HFFc6 (cell line): Measurements from ENCODE around the gene RBFOX1. TPM values are rescaled to one million over a fixed set of nuclear protein-coding genes. Genes with fewer than 3 reads are reported as not detected.

Source experiments
- DNase-seq: peaks from one replicate; pipeline ENCODE4 v3.0.0-alpha.2; 2018
- H3K27ac Mint-ChIP-seq: 2 replicates; pipeline ENCODE4 v1.8.0; 2020; ENCODE audit warnings: mild to moderate bottlenecking, mixed read lengths
- H3K27me3 Mint-ChIP-seq: 2 replicates; pipeline ENCODE4 v1.8.0; 2021; ENCODE audit warnings: mild to moderate bottlenecking, moderate library complexity, mixed read lengths; ENCODE audit not compliant: insufficient read depth
- H3K36me3 Mint-ChIP-seq: 2 replicates; pipeline ENCODE4 v1.8.0; 2021; ENCODE audit warnings: low read depth, mixed read lengths
- H3K4me1 Mint-ChIP-seq: 2 replicates; pipeline ENCODE4 v1.8.0; 2020; ENCODE audit warnings: low read depth, mixed read lengths
- H3K4me3 Mint-ChIP-seq: 2 replicates; pipeline ENCODE4 v1.8.0; 2020; ENCODE audit warnings: mild to moderate bottlenecking, moderate library complexity, mixed read lengths
- H3K9me3 Mint-ChIP-seq: 2 replicates; pipeline ENCODE4 v1.8.0; 2020; ENCODE audit warnings: mild to moderate bottlenecking, mixed read lengths
- CTCF ChIP-seq: fragments of 200-600 bp; sonication (generic); IDR thresholded peaks from 2 replicates; pipeline ENCODE4 v1.5.0; 2021; ENCODE audit warnings: antibody characterized with exemption, mild to moderate bottlenecking
- total RNA-seq, 6 experiments: library from RNA; stranded (reverse); fragmentation: NEBNext Ultra II Directional; extraction: Animal tissue kit (Norgen Biotek cat#: 25700); gene quantifications; 2 replicates in 1 of 6; 3 replicates in 5 of 6; pipeline ENCODE4 v1.2.3, GENCODE V29; 2021

RBFOX1 gene
- total RNA-seq, 6 experiments from 2014 or later, result not detected

- H3K9me3 Mint-ChIP-seq, result peaks cover 38% of the 10 kb centered on the region
- no peak overlapping the region for H3K4me3 Mint-ChIP-seq
- TF ChIP-seq CTCF, result no peak
- no peaks in the 10 kb centered on the region for H3K4me1 Mint-ChIP-seq
- 0 out of 2 replicates have a peak, but pooled peaks cover 9% of the 10 kb centered on the region for H3K36me3 Mint-ChIP-seq
- no peak overlapping the region for H3K27ac Mint-ChIP-seq
- DNase-seq, result no peak
- H3K27me3 Mint-ChIP-seq, result no peaks in the 10 kb centered on the region
Measured at GRCh38 chr16:7443142-7443541, 110.5 kb downstream of the RBFOX1 start.

GRCh38 chr16:7443648-7444365, 111.2 kb downstream of the RBFOX1 start:
- Mint-ChIP-seq H3K9me3 (peaks cover 45% of the 10 kb centered on the region), H3K4me3 (no peak overlapping the region), H3K36me3 (0 out of 2 replicates have a peak, but pooled peaks cover 9% of the 10 kb centered on the region), H3K27me3 (no peaks in the 10 kb centered on the region), H3K27ac (no peak overlapping the region), H3K4me1 (no peaks in the 10 kb centered on the region)
- TF ChIP-seq CTCF, result no peak
- no peak for DNase-seq

GRCh38 chr16:7449306-7449705, 116.7 kb downstream of the RBFOX1 start:
- no peak for DNase-seq
- Mint-ChIP-seq H3K4me1 (no peaks in the 10 kb centered on the region), H3K4me3 (no peak overlapping the region), H3K27ac (no peak overlapping the region), H3K36me3 (peaks cover 19% of the 10 kb centered on the region; the same call in 1 of the 2 replicates), H3K27me3 (no peaks in the 10 kb centered on the region; the same call in 1 of the 2 replicates), H3K9me3 (peaks cover 87% of the 10 kb centered on the region)
- no peak for TF ChIP-seq CTCF

GRCh38 chr16:7449808-7450207, 117.2 kb downstream of the RBFOX1 start:
- H3K27ac Mint-ChIP-seq, result no peak overlapping the region
- no peaks in the 10 kb centered on the region; the same call in 1 of the 2 replicates for H3K27me3 Mint-ChIP-seq
- peaks cover 88% of the 10 kb centered on the region for H3K9me3 Mint-ChIP-seq
- no peaks in the 10 kb centered on the region for H3K4me1 Mint-ChIP-seq
- TF ChIP-seq CTCF, result no peak
- peaks cover 19% of the 10 kb centered on the region; the same call in 1 of the 2 replicates for H3K36me3 Mint-ChIP-seq
- H3K4me3 Mint-ChIP-seq, result no peak overlapping the region
- DNase-seq, result no peak

- H3K4me3 Mint-ChIP-seq, result no peak overlapping the region
- H3K36me3 Mint-ChIP-seq, result peaks cover 19% of the 10 kb centered on the region; the same call in 1 of the 2 replicates
- no peak overlapping the region for H3K27ac Mint-ChIP-seq
- DNase-seq, result no peak
- H3K4me1 Mint-ChIP-seq, result no peaks in the 10 kb centered on the region
- H3K9me3 Mint-ChIP-seq, result peaks cover 84% of the 10 kb centered on the region
- no peak for TF ChIP-seq CTCF
- H3K27me3 Mint-ChIP-seq, result no peaks in the 10 kb centered on the region; the same call in 1 of the 2 replicates
Measured at GRCh38 chr16:7450440-7450839, 117.8 kb downstream of the RBFOX1 start.
